Mesothelial cell of epicardium (in vitro differentiated cells): ENCODE data around the gene YY2. TPM values are rescaled to one million over a fixed set of nuclear protein-coding genes. Genes with fewer than 3 reads are reported as not detected.
"Not testable (repeated sequence)": the region's sequence is repeated elsewhere in the genome, so short reads cannot be mapped to it uniquely, and the experiment has no call there.

Experiments
- DNase-seq, 2 experiments: peaks; one replicate each; pipeline ENCODE4 v3.0.0; 2021; ENCODE audit warnings: low spot score in 2 of 2; ENCODE audit not compliant: unreplicated experiment in 2 of 2
- H3K27ac Mint-ChIP-seq: 2 replicates; pipeline ENCODE4 v1.8.0; 2021; ENCODE audit warnings: mixed read lengths
- H3K27me3 Mint-ChIP-seq: 2 replicates; pipeline ENCODE4 v1.8.0; 2021; ENCODE audit warnings: low read depth, mixed read lengths
- H3K36me3 Mint-ChIP-seq: 2 replicates; pipeline ENCODE4 v1.8.0; 2021; ENCODE audit warnings: mixed read lengths
- H3K4me1 Mint-ChIP-seq: 2 replicates; pipeline ENCODE4 v1.8.0; 2021; ENCODE audit warnings: mixed read lengths
- H3K4me3 Mint-ChIP-seq: 2 replicates; pipeline ENCODE4 v1.8.0; 2021; ENCODE audit warnings: mild to moderate bottlenecking, moderate library complexity, mixed read lengths
- H3K9me3 Mint-ChIP-seq: 2 replicates; pipeline ENCODE4 v1.8.0; 2021; ENCODE audit warnings: mixed read lengths
- CTCF ChIP-seq: fragments of 200-600 bp; sonication (generic); IDR thresholded peaks from one replicate; pipeline ENCODE4 v1.5.0; 2021; ENCODE audit warnings: antibody characterized with exemption; ENCODE audit not compliant: unreplicated experiment
- total RNA-seq: library from RNA; stranded (reverse); gene quantifications from 3 replicates; pipeline ENCODE4 v1.2.1, GENCODE V29; 2021

YY2 gene
- total RNA-seq, 1 donor from 2014 or later: 3.6 TPM

GRCh38 chrX:21816136-21816535, 39.7 kb upstream of the YY2 start:
- Mint-ChIP-seq H3K4me3 (no peak overlapping the region), H3K4me1 (peaks cover 8% of the 10 kb centered on the region), H3K36me3 (no peaks in the 10 kb centered on the region), H3K27me3 (no peaks in the 10 kb centered on the region), H3K9me3 (peaks cover 5% of the 10 kb centered on the region), H3K27ac (no peak overlapping the region)
- TF ChIP-seq CTCF: no peak
- DNase-seq: no peak

- not testable (repeated sequence) for H3K27me3 Mint-ChIP-seq, H3K27ac Mint-ChIP-seq, H3K4me1 Mint-ChIP-seq
These were observed 35.6 kb upstream of the YY2 start for GRCh38 chrX:21820170-21820569.

GRCh38 chrX:21821875-21822274, 33.9 kb upstream of the YY2 start:
- Mint-ChIP-seq H3K9me3 (peaks cover 4% of the 10 kb centered on the region), H3K4me3 (no peak overlapping the region), H3K36me3 (no peaks in the 10 kb centered on the region), H3K27ac (no peak overlapping the region), H3K4me1 (no peaks in the 10 kb centered on the region), H3K27me3 (no peaks in the 10 kb centered on the region)
- no peak for TF ChIP-seq CTCF
- DNase-seq: no peak

More at GRCh38 chrX:21820170-21820569, 35.6 kb upstream of the YY2 start:
- DNase-seq, H3K4me3 Mint-ChIP-seq, H3K9me3 Mint-ChIP-seq, H3K36me3 Mint-ChIP-seq: not testable (repeated sequence)

GRCh38 chrX:21831496-21831895, 24.3 kb upstream of the YY2 start:
- Mint-ChIP-seq H3K9me3 (no peaks in the 10 kb centered on the region), H3K4me3 (no peak overlapping the region), H3K27ac (no peak overlapping the region), H3K36me3 (no peaks in the 10 kb centered on the region), H3K27me3 (no peaks in the 10 kb centered on the region), H3K4me1 (peaks cover 3% of the 10 kb centered on the region)
- no peak for DNase-seq
- no peak for TF ChIP-seq CTCF

- no peak for DNase-seq
- Mint-ChIP-seq H3K4me3 (no peak overlapping the region), H3K4me1 (peaks cover 6% of the 10 kb centered on the region), H3K9me3 (no peaks in the 10 kb centered on the region), H3K27ac (no peak overlapping the region), H3K36me3 (no peaks in the 10 kb centered on the region), H3K27me3 (no peaks in the 10 kb centered on the region)
- TF ChIP-seq CTCF: no peak
These were observed 18.7 kb upstream of the YY2 start for GRCh38 chrX:21837056-21837455.

GRCh38 chrX:21838937-21839333, 16.9 kb upstream of the YY2 start:
- H3K4me3 Mint-ChIP-seq: peak overlapping the region; percentile 90
- H3K27me3 Mint-ChIP-seq: no peaks in the 10 kb centered on the region
- H3K27ac Mint-ChIP-seq: peak overlapping the region; percentile 95
- H3K9me3 Mint-ChIP-seq: no peaks in the 10 kb centered on the region
- H3K4me1 Mint-ChIP-seq: peaks cover 4% of the 10 kb centered on the region
- no peak for DNase-seq
- H3K36me3 Mint-ChIP-seq: no peaks in the 10 kb centered on the region
- no peak for TF ChIP-seq CTCF
